H9 (cell line): ENCODE data around the gene MRPS18A. TPM values are rescaled to one million over a fixed set of nuclear protein-coding genes. Genes with fewer than 3 reads are reported as not detected.

Experiments
- DNase-seq: peaks from one replicate; pipeline ENCODE4 v3.0.0-alpha.2; 2017
- H2AFZ ChIP-seq: one replicate; pipeline ENCODE4 v1.6.1; 2013; ENCODE audit warnings: mild to moderate bottlenecking, low read length, control low read depth, moderate library complexity
- H2AK5ac ChIP-seq: 2 replicates; pipeline ENCODE4 v1.6.1; 2013; ENCODE audit warnings: low read length, control low read depth, mixed read lengths; ENCODE audit not compliant: insufficient read length
- H2BK120ac ChIP-seq: one replicate; pipeline ENCODE4 v1.6.1; 2013; ENCODE audit warnings: low read depth, mild to moderate bottlenecking, low read length, control low read depth, inconsistent platforms; ENCODE audit not compliant: poor library complexity, severe bottlenecking
- H2BK12ac ChIP-seq: 2 replicates; pipeline ENCODE4 v1.6.1; 2013; ENCODE audit warnings: low read length, control low read depth, mixed read lengths, low read depth; ENCODE audit not compliant: insufficient read length
- H2BK15ac ChIP-seq: 2 replicates; pipeline ENCODE4 v1.6.1; 2013; ENCODE audit warnings: low read depth, low read length, control low read depth
- H2BK20ac ChIP-seq: one replicate; pipeline ENCODE4 v1.6.1; 2013; ENCODE audit warnings: low read depth, mild to moderate bottlenecking, low read length, control low read depth, inconsistent platforms; ENCODE audit not compliant: poor library complexity, severe bottlenecking
- H2BK5ac ChIP-seq: 2 replicates; pipeline ENCODE4 v1.6.1; 2013; ENCODE audit warnings: low read length, control low read depth, mixed read lengths; ENCODE audit not compliant: insufficient read length
- H3K14ac ChIP-seq: 2 replicates; pipeline ENCODE4 v1.6.1; 2013; ENCODE audit warnings: low read length, control low read depth; ENCODE audit not compliant: insufficient read depth
- H3K18ac ChIP-seq: 2 replicates; pipeline ENCODE4 v1.6.1; 2013; ENCODE audit warnings: low read depth, mild to moderate bottlenecking, mixed read lengths, low read length, control low read depth; ENCODE audit not compliant: insufficient read length
- H3K23ac ChIP-seq: 2 replicates; pipeline ENCODE4 v1.6.1; 2013; ENCODE audit warnings: low read length, control low read depth, mixed read lengths, low read depth; ENCODE audit not compliant: insufficient read length
- H3K23me2 ChIP-seq: 2 replicates; pipeline ENCODE4 v1.6.1; 2013; ENCODE audit warnings: low read depth, mild to moderate bottlenecking, mixed read lengths, low read length, control low read depth; ENCODE audit not compliant: insufficient read length, poor library complexity, severe bottlenecking
- H3K27ac ChIP-seq: 2 replicates; pipeline ENCODE4 v1.5.1; 2013; ENCODE audit warnings: low read length, control low read depth, mixed read lengths, low read depth; ENCODE audit not compliant: insufficient read length
- H3K27me3 ChIP-seq: 2 replicates; pipeline ENCODE4 v1.6.1; 2013; ENCODE audit warnings: low read length, control low read depth, inconsistent platforms; ENCODE audit not compliant: insufficient read depth
- H3K4ac ChIP-seq: 2 replicates; pipeline ENCODE4 v1.6.1; 2013; ENCODE audit warnings: low read depth, mild to moderate bottlenecking, control low read depth, inconsistent platforms, low read length, moderate library complexity
- H3K4me1 ChIP-seq: 2 replicates; pipeline ENCODE4 v1.6.1; 2013; ENCODE audit warnings: low read length, control low read depth, inconsistent platforms; ENCODE audit not compliant: insufficient read depth
- H3K4me2 ChIP-seq: 2 replicates; pipeline ENCODE4 v1.6.1; 2013; ENCODE audit warnings: low read length, control low read depth, mixed read lengths; ENCODE audit not compliant: insufficient read length, insufficient read depth
- H3K56ac ChIP-seq: 2 replicates; pipeline ENCODE4 v1.6.1; 2013; ENCODE audit warnings: low read depth, mild to moderate bottlenecking, mixed read lengths, low read length, control low read depth; ENCODE audit not compliant: insufficient read length
- H3K79me1 ChIP-seq: 2 replicates; pipeline ENCODE4 v1.6.1; 2013; ENCODE audit warnings: low read depth, mild to moderate bottlenecking, moderate library complexity, low read length, control low read depth, inconsistent platforms; ENCODE audit not compliant: insufficient read depth, poor library complexity, severe bottlenecking
- H3K79me2 ChIP-seq: 2 replicates; pipeline ENCODE4 v1.6.1; 2013; ENCODE audit warnings: low read length, control low read depth, inconsistent platforms; ENCODE audit not compliant: insufficient read depth
- H3K9ac ChIP-seq: 2 replicates; pipeline ENCODE4 v1.6.1; 2013; ENCODE audit warnings: low read length, control low read depth, mixed read lengths; ENCODE audit not compliant: insufficient read length; ENCODE audit errors: extremely low read depth
- H3K9me3 ChIP-seq: one replicate; pipeline ENCODE4 v1.6.1; 2013; ENCODE audit warnings: low read depth, low read length, inconsistent platforms; ENCODE audit not compliant: control insufficient read depth
- H3T11ph ChIP-seq: one replicate; pipeline ENCODE4 v1.6.1; 2013; ENCODE audit warnings: mild to moderate bottlenecking, low read length, control low read depth, inconsistent platforms
- H4K20me1 ChIP-seq: one replicate; pipeline ENCODE4 v1.6.1; 2013; ENCODE audit not compliant: control insufficient read depth, insufficient read length, insufficient read depth
- H4K5ac ChIP-seq: 2 replicates; pipeline ENCODE4 v1.6.1; 2013; ENCODE audit warnings: low read depth, mild to moderate bottlenecking, mixed read lengths, low read length, control low read depth; ENCODE audit not compliant: insufficient read length
- H4K8ac ChIP-seq: replicated peaks from 2 replicates; pipeline ENCODE4 v1.6.1; 2013; ENCODE audit warnings: low read length, control low read depth, mixed read lengths, low read depth; ENCODE audit not compliant: insufficient read length
- H4K91ac ChIP-seq: 2 replicates; pipeline ENCODE4 v1.6.1; 2013; ENCODE audit warnings: low read depth, mild to moderate bottlenecking, moderate library complexity, mixed read lengths, low read length, control low read depth; ENCODE audit not compliant: insufficient read length
- H3K27ac Mint-ChIP-seq, 3 experiments: 2 replicates in 2 of 3; 3 replicates in 1 of 3; pipeline ENCODE4 v1.8.0; 2020 to 2021; ENCODE audit warnings: mixed read lengths in 3 of 3, mild to moderate bottlenecking in 1 of 3, moderate library complexity in 1 of 3
- H3K27me3 Mint-ChIP-seq: 2 replicates; pipeline ENCODE4 v1.8.0; 2021; ENCODE audit warnings: low read depth, mild to moderate bottlenecking, moderate library complexity, mixed read lengths
- H3K36me3 Mint-ChIP-seq, 3 experiments: 2 replicates in 2 of 3; 3 replicates in 1 of 3; pipeline ENCODE4 v1.8.0; 2020 to 2021; ENCODE audit warnings: low read depth in 3 of 3, mixed read lengths in 3 of 3; ENCODE audit not compliant: insufficient read depth in 1 of 3
- H3K4me1 Mint-ChIP-seq, 2 experiments: 2 replicates each; pipeline ENCODE4 v1.8.0; 2020; ENCODE audit warnings: mixed read lengths in 2 of 2
- H3K4me3 Mint-ChIP-seq, 2 experiments: 2 replicates in 1 of 2; 3 replicates in 1 of 2; pipeline ENCODE4 v1.8.0; 2020 to 2021; ENCODE audit warnings: mild to moderate bottlenecking in 2 of 2, mixed read lengths in 2 of 2, moderate library complexity in 1 of 2
- H3K9me3 Mint-ChIP-seq, 2 experiments: 2 replicates in 1 of 2; 3 replicates in 1 of 2; pipeline ENCODE4 v1.8.0; 2020; ENCODE audit warnings: mild to moderate bottlenecking in 2 of 2, mixed read lengths in 2 of 2, moderate library complexity in 1 of 2
- WGBS: extraction: QIAGEN DNeasy Blood & Tissue Kit; methylation state at CpG from one replicate; pipeline ENCODE4 v1.1.7; 2013; ENCODE audit warnings: missing lambda C conversion rate, low lambda C conversion rate, mixed read lengths; ENCODE audit not compliant: insufficient read length; ENCODE audit errors: extremely low coverage; 5-methylcytosine and 5-hydroxymethylcytosine counted together
- total RNA-seq: library from RNA; stranded (reverse); gene quantifications from 2 replicates; pipeline ENCODE4 v1.2.1, GENCODE V29; 2021
- TF ChIP-seq, protein P1 (sequence below): fragments of 200-600 bp; sonication (generic); conservative IDR thresholded peaks from 3 replicates; pipeline ENCODE4 v1.8.0; 2021; ENCODE audit warnings: antibody characterized with exemption, mild to moderate bottlenecking

Gene MRPS18A
- total RNA-seq, 1 experiment from 2014 or later = 65.1 TPM

DNA sequence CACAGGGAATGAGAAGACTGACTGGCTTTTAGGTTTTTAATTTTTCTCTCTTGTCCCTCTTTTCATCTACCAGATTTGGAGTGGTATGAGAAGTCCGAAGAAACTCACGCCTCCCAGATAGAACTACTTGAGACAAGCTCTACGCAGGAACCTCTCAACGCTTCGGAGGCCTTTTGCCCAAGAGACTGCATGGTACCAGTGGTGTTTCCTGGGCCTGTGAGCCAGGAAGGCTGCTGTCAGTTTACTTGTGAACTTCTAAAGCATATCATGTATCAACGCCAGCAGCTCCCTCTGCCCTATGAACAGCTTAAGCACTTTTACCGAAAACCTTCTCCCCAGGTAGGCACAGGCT lies 51.3 kb downstream of the MRPS18A start:
- Histone ChIP-seq H3K27ac (no peak overlapping the region), H3K23ac (no peak overlapping the region), H3K4ac (no peak overlapping the region), H2BK12ac (no peak overlapping the region), H3T11ph (no peak overlapping the region), H3K4me2 (peak overlapping the region; percentile 93), H3K27me3 (no peaks in the 10 kb centered on the region), H3K79me1 (peaks cover 3% of the 10 kb centered on the region), H3K9ac (peak overlapping the region; percentile 69), H2BK20ac (no peak overlapping the region), H3K56ac (no peak overlapping the region), H2BK15ac (no peak overlapping the region), H4K20me1 (no peaks in the 10 kb centered on the region), H4K8ac (no peak overlapping the region), H3K14ac (no peak overlapping the region), H2AFZ (no peak overlapping the region), H3K4me1 (no peaks in the 10 kb centered on the region; the same call in 1 of the 2 replicates), H2AK5ac (no peak overlapping the region), H2BK5ac (no peak overlapping the region), H3K9me3 (no peaks in the 10 kb centered on the region), H3K18ac (no peak overlapping the region), H4K5ac (no peak overlapping the region), H2BK120ac (no peak overlapping the region), H4K91ac (no peak overlapping the region), H3K79me2 (peaks cover 11% of the 10 kb centered on the region; the same call in 1 of the 2 replicates), H3K23me2 (peaks cover 6% of the 10 kb centered on the region)
- WGBS = no CpG with 5 or more reads among the region's 7 CpGs
- Mint-ChIP-seq H3K36me3 (peaks cover 22 to 47% (median 42%) of the 10 kb centered on the region in 3 experiments; a peak in 6 of 7 replicates), H3K4me1 (peaks cover 21 to 26% of the 10 kb centered on the region in 2 experiments), H3K9me3 (no peaks in the 10 kb centered on the region), H3K27me3 (no peaks in the 10 kb centered on the region), H3K27ac (peak overlapping the region in 2 of 3 experiments; percentile 63 to 97; a peak in 3 of 7 replicates), H3K4me3 (peak overlapping the region; percentile 94 to 96)
- DNase-seq = no peak
- TF ChIP-seq, protein P1, sequence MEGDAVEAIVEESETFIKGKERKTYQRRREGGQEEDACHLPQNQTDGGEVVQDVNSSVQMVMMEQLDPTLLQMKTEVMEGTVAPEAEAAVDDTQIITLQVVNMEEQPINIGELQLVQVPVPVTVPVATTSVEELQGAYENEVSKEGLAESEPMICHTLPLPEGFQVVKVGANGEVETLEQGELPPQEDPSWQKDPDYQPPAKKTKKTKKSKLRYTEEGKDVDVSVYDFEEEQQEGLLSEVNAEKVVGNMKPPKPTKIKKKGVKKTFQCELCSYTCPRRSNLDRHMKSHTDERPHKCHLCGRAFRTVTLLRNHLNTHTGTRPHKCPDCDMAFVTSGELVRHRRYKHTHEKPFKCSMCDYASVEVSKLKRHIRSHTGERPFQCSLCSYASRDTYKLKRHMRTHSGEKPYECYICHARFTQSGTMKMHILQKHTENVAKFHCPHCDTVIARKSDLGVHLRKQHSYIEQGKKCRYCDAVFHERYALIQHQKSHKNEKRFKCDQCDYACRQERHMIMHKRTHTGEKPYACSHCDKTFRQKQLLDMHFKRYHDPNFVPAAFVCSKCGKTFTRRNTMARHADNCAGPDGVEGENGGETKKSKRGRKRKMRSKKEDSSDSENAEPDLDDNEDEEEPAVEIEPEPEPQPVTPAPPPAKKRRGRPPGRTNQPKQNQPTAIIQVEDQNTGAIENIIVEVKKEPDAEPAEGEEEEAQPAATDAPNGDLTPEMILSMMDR = no peak
